Measurements from ENCODE around the gene PTPMT1. TPM values are rescaled to one million over a fixed set of nuclear protein-coding genes. Genes with fewer than 3 reads are reported as not detected.

The PTPMT1 gene
- total RNA-seq, 3 donors from 2014 or later: 130 to 139 (median 137) TPM

GRCh38 chr11:47566149-47566698 is 825 bp downstream of the PTPMT1 start:
- no peaks in the 10 kb centered on the region for H3K4me1 ChIP-seq
- H3K36me3 ChIP-seq: no peaks in the 10 kb centered on the region
- H3K27ac ChIP-seq: peak overlapping the region; percentile 84 to 92
- no peaks in the 10 kb centered on the region for H3K9me3 ChIP-seq
- no peaks in the 10 kb centered on the region for H3K27me3 ChIP-seq
- intact Hi-C loops (cut with DNase I; ENCODE audit: low total_unique reads): no loop called here
- peak overlapping the region; percentile 70 to 97 (median 90) for H3K4me3 ChIP-seq
- TF ChIP-seq POLR2AphosphoS5 (IDR thresholded peaks at IDR 0.05) (no peak), POLR2A (IDR thresholded peaks at IDR 0.05) (no peak), CTCF (IDR thresholded peaks at IDR 0.05) (no peak)
- DNase-seq (ENCODE audit: low spot score in 2 of 2): no peak

DNA sequence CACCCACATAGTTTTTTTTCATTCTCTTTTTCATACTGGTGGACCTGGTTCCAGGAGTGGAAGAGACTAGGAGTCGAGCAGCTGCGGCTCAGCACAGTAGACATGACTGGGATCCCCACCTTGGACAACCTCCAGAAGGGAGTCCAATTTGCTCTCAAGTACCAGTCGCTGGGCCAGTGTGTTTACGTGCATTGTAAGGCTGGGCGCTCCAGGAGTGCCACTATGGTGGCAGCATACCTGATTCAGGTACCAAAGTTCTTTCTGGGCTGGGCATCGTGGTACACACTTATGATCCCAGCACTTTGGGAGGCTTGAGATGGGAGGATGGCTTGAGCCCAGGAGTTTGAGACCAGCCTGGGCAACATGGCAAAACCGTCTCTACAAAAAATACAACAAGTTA is 4.2 kb downstream of the PTPMT1 start:
- intact Hi-C loops (cut with DNase I; ENCODE audit: low total_unique reads): no loop called here
- Histone ChIP-seq H3K9me3 (no peaks in the 10 kb centered on the region), H3K4me3 (no peak overlapping the region), H3K27me3 (no peaks in the 10 kb centered on the region), H3K4me1 (no peaks in the 10 kb centered on the region), H3K36me3 (no peaks in the 10 kb centered on the region), H3K27ac (no peak overlapping the region)
- no peak for TF ChIP-seq POLR2AphosphoS5 (IDR thresholded peaks at IDR 0.05)
- no peak for TF ChIP-seq CTCF (IDR thresholded peaks at IDR 0.05)
- TF ChIP-seq POLR2A (IDR thresholded peaks at IDR 0.05): no peak
- no peak for DNase-seq (ENCODE audit: low spot score in 2 of 2)

GRCh38 chr11:47570651-47571356 is 5.4 kb downstream of the PTPMT1 start:
- Histone ChIP-seq H3K9me3 (no peaks in the 10 kb centered on the region), H3K27me3 (no peaks in the 10 kb centered on the region), H3K4me3 (no peak overlapping the region), H3K4me1 (no peaks in the 10 kb centered on the region), H3K27ac (no peak overlapping the region), H3K36me3 (no peaks in the 10 kb centered on the region)
- intact Hi-C loops (cut with DNase I; ENCODE audit: low total_unique reads): no loop called here
- TF ChIP-seq POLR2A (IDR thresholded peaks at IDR 0.05) (no peak), POLR2AphosphoS5 (IDR thresholded peaks at IDR 0.05) (no peak), CTCF (IDR thresholded peaks at IDR 0.05) (no peak)
- no peak for DNase-seq (ENCODE audit: low spot score in 2 of 2)

DNA sequence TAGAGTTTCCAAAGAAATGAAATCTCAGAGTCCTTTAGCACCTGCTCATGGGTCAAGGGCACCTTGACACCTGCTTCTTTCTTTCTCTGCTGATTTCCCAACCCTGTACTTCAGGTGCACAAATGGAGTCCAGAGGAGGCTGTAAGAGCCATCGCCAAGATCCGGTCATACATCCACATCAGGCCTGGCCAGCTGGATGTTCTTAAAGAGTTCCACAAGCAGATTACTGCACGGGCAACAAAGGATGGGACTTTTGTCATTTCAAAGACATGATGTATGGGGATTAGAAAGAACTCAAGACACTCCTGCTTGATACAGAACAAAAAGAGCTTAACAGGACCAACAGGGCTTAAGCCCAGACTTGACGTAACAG is 5.9 kb downstream of the PTPMT1 start:
- Histone ChIP-seq H3K36me3 (no peaks in the 10 kb centered on the region), H3K27ac (no peak overlapping the region), H3K4me1 (no peaks in the 10 kb centered on the region), H3K27me3 (no peaks in the 10 kb centered on the region), H3K4me3 (no peak overlapping the region), H3K9me3 (no peaks in the 10 kb centered on the region)
- intact Hi-C loops (cut with DNase I; ENCODE audit: low total_unique reads): no loop called here
- DNase-seq (ENCODE audit: low spot score in 2 of 2): no peak
- no peak for TF ChIP-seq POLR2AphosphoS5 (IDR thresholded peaks at IDR 0.05)
- TF ChIP-seq POLR2A (IDR thresholded peaks at IDR 0.05): no peak
- TF ChIP-seq CTCF (IDR thresholded peaks at IDR 0.05): no peak

DNA sequence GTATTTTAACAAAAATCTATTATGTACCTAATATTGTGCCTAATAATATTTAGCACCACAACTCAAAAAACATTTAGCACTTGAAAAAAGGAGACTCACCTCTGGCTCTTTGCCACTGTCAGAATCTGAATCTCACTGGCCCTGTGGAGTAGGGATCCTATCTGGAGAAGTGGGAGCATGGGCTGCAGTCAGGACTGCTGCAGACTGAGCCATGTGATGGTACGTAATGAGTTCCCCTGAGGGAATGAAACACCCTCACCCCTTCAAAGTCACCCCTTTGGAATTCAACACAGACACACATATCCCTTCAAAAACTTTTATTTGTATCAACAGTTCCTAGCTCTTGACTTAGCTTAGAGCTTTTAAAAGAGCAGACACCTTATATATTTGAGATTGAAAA is 6.5 kb downstream of the PTPMT1 start:
- no peak overlapping the region for H3K4me3 ChIP-seq
- no peak overlapping the region for H3K27ac ChIP-seq
- no peaks in the 10 kb centered on the region for H3K9me3 ChIP-seq
- intact Hi-C loops (cut with DNase I; ENCODE audit: low total_unique reads): no loop called here
- peaks cover 0 to 3% of the 10 kb centered on the region in 2 donors for H3K4me1 ChIP-seq
- TF ChIP-seq CTCF (IDR thresholded peaks at IDR 0.05) (no peak), POLR2AphosphoS5 (IDR thresholded peaks at IDR 0.05) (no peak), POLR2A (IDR thresholded peaks at IDR 0.05) (no peak)
- no peak for DNase-seq (ENCODE audit: low spot score in 2 of 2)
- no peaks in the 10 kb centered on the region for H3K36me3 ChIP-seq
- H3K27me3 ChIP-seq: no peaks in the 10 kb centered on the region
